GM23338 (cell line): ENCODE data around the gene CDC42BPA. TPM values are rescaled to one million over a fixed set of nuclear protein-coding genes. Genes with fewer than 3 reads are reported as not detected.

Experiments
- ATAC-seq: fragments of 200-7000 bp; cut with Tn5 transposase; 3 replicates; pipeline ENCODE4 v1.9.1; 2020
- DNase-seq: peaks from one replicate; pipeline ENCODE4 v3.0.0-alpha.2; 2015; ENCODE audit warnings: low spot score
- H2AFZ ChIP-seq: fragments of 200-600 bp; sonication (generic); 2 replicates; pipeline ENCODE4 v1.8.0; 2016; ENCODE audit warnings: antibody characterized with exemption, mild to moderate bottlenecking, moderate library complexity
- H3F3A ChIP-seq: fragments of 200-600 bp; sonication (generic); replicated peaks from 2 replicates; pipeline ENCODE4 v1.8.0; 2017; ENCODE audit warnings: antibody characterized with exemption, mixed run types, low read depth
- H3K27ac ChIP-seq: fragments of 200-600 bp; sonication (generic); 2 replicates; pipeline ENCODE4 v1.6.1; 2016; ENCODE audit warnings: low read depth
- H3K27me3 ChIP-seq: fragments of 200-600 bp; sonication (generic); 2 replicates; pipeline ENCODE4 v1.8.0; 2016; ENCODE audit warnings: mild to moderate bottlenecking, mixed run types, moderate library complexity; ENCODE audit not compliant: insufficient read depth
- H3K36me3 ChIP-seq: fragments of 200-600 bp; sonication (generic); 2 replicates; pipeline ENCODE4 v1.8.0; 2016; ENCODE audit warnings: mild to moderate bottlenecking; ENCODE audit not compliant: insufficient read depth
- H3K4me1 ChIP-seq: fragments of 200-600 bp; sonication (generic); 2 replicates; pipeline ENCODE4 v1.8.0; 2016; ENCODE audit warnings: mild to moderate bottlenecking, moderate library complexity; ENCODE audit not compliant: insufficient read depth
- H3K4me2 ChIP-seq: fragments of 200-600 bp; sonication (generic); 2 replicates; pipeline ENCODE4 v1.7.1; 2017; ENCODE audit warnings: mixed run types
- H3K4me3 ChIP-seq: fragments of 200-600 bp; sonication (generic); 2 replicates; pipeline ENCODE4 v1.6.1; 2016; ENCODE audit warnings: mixed run types
- H3K79me2 ChIP-seq: fragments of 200-600 bp; sonication (generic); replicated peaks from 2 replicates; pipeline ENCODE4 v1.8.0; 2017; ENCODE audit warnings: mild to moderate bottlenecking; ENCODE audit not compliant: insufficient read depth
- H3K9me2 ChIP-seq: fragments of 200-600 bp; sonication (generic); 2 replicates; pipeline ENCODE4 v1.8.0; 2017; ENCODE audit not compliant: insufficient read depth
- H4K20me1 ChIP-seq: fragments of 200-600 bp; sonication (generic); replicated peaks from 2 replicates; pipeline ENCODE4 v1.8.0; 2017; ENCODE audit warnings: mild to moderate bottlenecking; ENCODE audit not compliant: insufficient read depth
- H3K27ac Mint-ChIP-seq: 2 replicates; pipeline ENCODE4 v1.8.0; 2020; ENCODE audit warnings: inconsistent platforms, mild to moderate bottlenecking, moderate library complexity, mixed read lengths
- H3K27me3 Mint-ChIP-seq: 3 replicates; pipeline ENCODE4 v1.8.0; 2022; ENCODE audit warnings: low read depth, mild to moderate bottlenecking, moderate library complexity, mixed read lengths, inconsistent platforms; ENCODE audit not compliant: insufficient read depth, poor library complexity
- H3K36me3 Mint-ChIP-seq: 3 replicates; pipeline ENCODE4 v1.8.0; 2021; ENCODE audit warnings: low read depth, mild to moderate bottlenecking, inconsistent platforms, moderate library complexity, mixed read lengths
- H3K4me1 Mint-ChIP-seq: 3 replicates; pipeline ENCODE4 v1.8.0; 2020; ENCODE audit warnings: mild to moderate bottlenecking, inconsistent platforms, mixed read lengths
- H3K4me3 Mint-ChIP-seq: 3 replicates; pipeline ENCODE4 v1.8.0; 2021; ENCODE audit warnings: moderate library complexity, mild to moderate bottlenecking, inconsistent platforms, mixed read lengths
- H3K9me3 Mint-ChIP-seq: 3 replicates; pipeline ENCODE4 v1.8.0; 2020; ENCODE audit warnings: moderate library complexity, mild to moderate bottlenecking, inconsistent platforms, mixed read lengths
- CREB1 ChIP-seq: fragments of 250-450 bp; sonication (Bioruptor Pico); IDR thresholded peaks from 2 replicates; pipeline ENCODE4 v1.5.0; 2020; ENCODE audit warnings: low read depth, mild to moderate bottlenecking, moderate library complexity
- EZH2 ChIP-seq: fragments of 200-600 bp; sonication (generic); IDR thresholded peaks from one replicate; pipeline ENCODE4 v1.8.0; 2017; ENCODE audit warnings: antibody characterized with exemption, mild to moderate bottlenecking, low read depth; ENCODE audit not compliant: unreplicated experiment
- EZH2phosphoT487 ChIP-seq: fragments of 200-600 bp; sonication (generic); IDR thresholded peaks from one replicate; pipeline ENCODE4 v1.8.1; 2018; ENCODE audit warnings: antibody characterized with exemption; ENCODE audit not compliant: unreplicated experiment
- JUNB ChIP-seq: IDR thresholded peaks from one replicate; pipeline ENCODE4 v1.6.1; 2016; ENCODE audit warnings: antibody characterized with exemption; ENCODE audit not compliant: unreplicated experiment
- NANOG ChIP-seq: IDR thresholded peaks from 2 replicates; pipeline ENCODE4 v1.6.1; 2016; ENCODE audit warnings: antibody characterized with exemption, borderline replicate concordance
- POLR2AphosphoS5 ChIP-seq: IDR thresholded peaks from 2 replicates; pipeline ENCODE4 v1.6.1; 2016; ENCODE audit warnings: antibody characterized with exemption, low read depth
- REST ChIP-seq: IDR thresholded peaks from one replicate; pipeline ENCODE4 v1.6.1; 2018; ENCODE audit warnings: antibody characterized with exemption; ENCODE audit not compliant: unreplicated experiment
- ZNF114 ChIP-seq: fragments of 250-450 bp; sonication (Bioruptor Pico); IDR thresholded peaks from 2 replicates; pipeline ENCODE4 v1.5.0; 2020; ENCODE audit warnings: mild to moderate bottlenecking, moderate library complexity
- ZNF462 ChIP-seq: fragments of 250-450 bp; sonication (Bioruptor Pico); IDR thresholded peaks from 2 replicates; pipeline ENCODE4 v1.5.0; 2020; ENCODE audit warnings: mild to moderate bottlenecking, moderate library complexity
- polyA plus RNA-seq: library from polyadenylated mRNA; unstranded; fragments of >200 nt; fragmentation: Nextera tagmentation; extraction: Ambion mirVana; gene quantifications from 2 replicates; pipeline ENCODE4 v1.2.1, GENCODE V29; 2016
- total RNA-seq: library from RNA; depleted of rRNA; stranded (reverse); fragments of >200 nt; shearing (Covaris generic); gene quantifications from 2 replicates; pipeline ENCODE4 v1.2.3, GENCODE V29; 2014
- TF ChIP-seq, protein P1 (sequence below): IDR thresholded peaks from 2 replicates; pipeline ENCODE4 v1.6.1; 2016; ENCODE audit warnings: antibody characterized with exemption
- TF ChIP-seq, protein P2 (sequence below), 2 experiments: fragments of 200-600 bp in 1 of 2; sonication (generic) in 1 of 2; conservative IDR thresholded peaks; 2 replicates each; pipeline versions ENCODE4 v1.5.1 to v1.6.1; 2016 to 2017; ENCODE audit warnings: antibody characterized with exemption in 2 of 2, low read depth in 2 of 2, mild to moderate bottlenecking in 2 of 2, moderate library complexity in 1 of 2

Gene CDC42BPA
- total and polyA plus RNA-seq, 2 experiments from 2014 or later: 17.7 to 40.1 TPM

DNA sequence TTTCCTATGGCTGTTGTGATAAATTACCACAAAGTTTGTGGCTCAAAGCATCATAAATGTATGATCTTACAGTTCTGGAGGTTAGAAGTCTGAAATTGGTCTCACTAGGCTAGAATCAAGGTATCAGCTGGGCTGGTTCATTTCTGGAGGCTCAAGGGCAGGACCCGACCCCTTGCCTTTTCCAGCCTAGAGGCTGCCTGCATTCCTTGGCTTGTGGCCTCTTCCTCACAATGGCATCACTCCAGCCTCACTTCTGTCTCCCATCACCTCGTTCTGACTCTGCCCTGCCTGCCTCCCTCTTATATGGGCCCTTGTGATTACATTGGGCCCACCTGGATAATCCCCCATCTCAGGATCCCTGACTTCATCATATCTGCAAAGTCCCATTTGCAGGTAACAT, 370.2 kb downstream of the CDC42BPA start (continued):
- TF ChIP-seq, protein P1, sequence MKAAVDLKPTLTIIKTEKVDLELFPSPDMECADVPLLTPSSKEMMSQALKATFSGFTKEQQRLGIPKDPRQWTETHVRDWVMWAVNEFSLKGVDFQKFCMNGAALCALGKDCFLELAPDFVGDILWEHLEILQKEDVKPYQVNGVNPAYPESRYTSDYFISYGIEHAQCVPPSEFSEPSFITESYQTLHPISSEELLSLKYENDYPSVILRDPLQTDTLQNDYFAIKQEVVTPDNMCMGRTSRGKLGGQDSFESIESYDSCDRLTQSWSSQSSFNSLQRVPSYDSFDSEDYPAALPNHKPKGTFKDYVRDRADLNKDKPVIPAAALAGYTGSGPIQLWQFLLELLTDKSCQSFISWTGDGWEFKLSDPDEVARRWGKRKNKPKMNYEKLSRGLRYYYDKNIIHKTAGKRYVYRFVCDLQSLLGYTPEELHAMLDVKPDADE: no peak
- TF ChIP-seq REST (no peak), CREB1 (CRISPR knock-in tag) (no peak), POLR2AphosphoS5 (no peak), ZNF114 (no peak), JUNB (no peak), NANOG (no peak)

DNA sequence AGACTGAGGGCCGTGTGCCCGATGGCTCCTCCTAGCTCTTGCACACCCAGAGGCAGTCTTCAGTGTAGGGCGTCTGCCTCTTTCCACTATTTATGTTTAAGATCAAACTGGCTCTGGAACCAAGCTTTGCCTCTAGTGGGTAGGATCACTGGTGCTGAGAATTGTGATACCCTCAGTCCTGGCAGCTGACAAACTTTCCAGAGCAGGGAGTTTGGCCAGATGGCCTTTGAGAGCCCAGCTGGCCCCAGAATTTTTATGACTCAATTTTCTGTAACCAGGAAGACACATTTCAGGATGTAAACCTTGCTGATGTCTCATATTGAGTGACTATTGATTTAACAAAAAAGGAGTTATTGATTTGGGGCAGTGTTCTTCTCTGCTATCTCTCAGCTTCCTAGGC, 371.5 kb downstream of the CDC42BPA start:
- Mint-ChIP-seq H3K27me3 (peaks cover 13% of the 10 kb centered on the region), H3K9me3 (peaks cover 5% of the 10 kb centered on the region; the same call in 1 of the 3 replicates), H3K4me1 (peaks cover 50% of the 10 kb centered on the region), H3K36me3 (peaks cover 4% of the 10 kb centered on the region; the same call in 2 of the 3 replicates), H3K4me3 (no peak overlapping the region), H3K27ac (no peak overlapping the region)
- no peak overlapping the region for H3K4me2 ChIP-seq
- no peak for DNase-seq
- no peak for ATAC-seq
- no peaks in the 10 kb centered on the region for H3F3A ChIP-seq
- H4K20me1 ChIP-seq: peaks cover 6% of the 10 kb centered on the region; the same call in 1 of the 2 replicates
- H3K79me2 ChIP-seq: peaks cover 83% of the 10 kb centered on the region
- H3K36me3 ChIP-seq: no peaks in the 10 kb centered on the region
- no peak overlapping the region for H3K27ac ChIP-seq
- no peaks in the 10 kb centered on the region for H3K9me2 ChIP-seq
- no peaks in the 10 kb centered on the region for H3K27me3 ChIP-seq
- H2AFZ ChIP-seq: no peak overlapping the region
- no peak overlapping the region for H3K4me3 ChIP-seq
- peaks cover 24% of the 10 kb centered on the region for H3K4me1 ChIP-seq
- TF ChIP-seq ZNF114: no peak
- TF ChIP-seq JUNB: no peak
- TF ChIP-seq ZNF462: no peak
- TF ChIP-seq CREB1 (CRISPR knock-in tag): no peak
- TF ChIP-seq NANOG: no peak
- TF ChIP-seq EZH2phosphoT487: no peak
- TF ChIP-seq, protein P1: no peak
- TF ChIP-seq EZH2: no peak
- TF ChIP-seq, protein P2, sequence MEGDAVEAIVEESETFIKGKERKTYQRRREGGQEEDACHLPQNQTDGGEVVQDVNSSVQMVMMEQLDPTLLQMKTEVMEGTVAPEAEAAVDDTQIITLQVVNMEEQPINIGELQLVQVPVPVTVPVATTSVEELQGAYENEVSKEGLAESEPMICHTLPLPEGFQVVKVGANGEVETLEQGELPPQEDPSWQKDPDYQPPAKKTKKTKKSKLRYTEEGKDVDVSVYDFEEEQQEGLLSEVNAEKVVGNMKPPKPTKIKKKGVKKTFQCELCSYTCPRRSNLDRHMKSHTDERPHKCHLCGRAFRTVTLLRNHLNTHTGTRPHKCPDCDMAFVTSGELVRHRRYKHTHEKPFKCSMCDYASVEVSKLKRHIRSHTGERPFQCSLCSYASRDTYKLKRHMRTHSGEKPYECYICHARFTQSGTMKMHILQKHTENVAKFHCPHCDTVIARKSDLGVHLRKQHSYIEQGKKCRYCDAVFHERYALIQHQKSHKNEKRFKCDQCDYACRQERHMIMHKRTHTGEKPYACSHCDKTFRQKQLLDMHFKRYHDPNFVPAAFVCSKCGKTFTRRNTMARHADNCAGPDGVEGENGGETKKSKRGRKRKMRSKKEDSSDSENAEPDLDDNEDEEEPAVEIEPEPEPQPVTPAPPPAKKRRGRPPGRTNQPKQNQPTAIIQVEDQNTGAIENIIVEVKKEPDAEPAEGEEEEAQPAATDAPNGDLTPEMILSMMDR (conservative IDR thresholded peaks at IDR 0.05; ENCODE audit: low read depth in 2 of 2): no peak
